NCI-H2029 (cell line): ENCODE results near the gene GRXCR2.
A peak's percentile ranks its signal among the peaks of the same experiment; 100 is the strongest.

ENCODE experiments used
- DNase-seq: peaks from one replicate; lab custom pipeline; 2025; lab: John Stamatoyannopoulos, UW

GRXCR2 gene

GRCh38 chr5:145835848-145836239 is 37.0 kb downstream of the GRXCR2 start:
- no peak for DNase-seq

GRCh38 chr5:145834917-145835847 is 37.6 kb downstream of the GRXCR2 start, which contains the start of gene PRELID2:
Gene PRELID2, minus strand, starts transcription at chr5:145835342. Its CDS starts 91 bp downstream, at chr5:145835251.
- peak; percentile 62 for DNase-seq

- DNase-seq = no peak
Measured at GRCh38 chr5:145834554-145834916, 38.3 kb downstream of the GRXCR2 start.

GRCh38 chr5:145833631-145834200 is 39.1 kb downstream of the GRXCR2 start:
- DNase-seq = no peak

- no peak for DNase-seq
Measured at GRCh38 chr5:145830594-145830993, 42.2 kb downstream of the GRXCR2 start.

- DNase-seq = peak; percentile 36
Measured at GRCh38 chr5:145829708-145830361, 43.0 kb downstream of the GRXCR2 start.

GRCh38 chr5:145826895-145827674 is 45.7 kb downstream of the GRXCR2 start:
- no peak for DNase-seq

- peak; percentile 27 for DNase-seq
Measured at GRCh38 chr5:145825751-145826180, 47.0 kb downstream of the GRXCR2 start.

- no peak for DNase-seq
Measured at GRCh38 chr5:145824040-145824439, 48.8 kb downstream of the GRXCR2 start.

GRCh38 chr5:145818604-145819003 is 54.2 kb downstream of the GRXCR2 start:
- no peak for DNase-seq

GRCh38 chr5:145812877-145813276 is 59.9 kb downstream of the GRXCR2 start:
- DNase-seq = no peak

- DNase-seq = peak; percentile 97
Measured at GRCh38 chr5:145811834-145812625, 60.8 kb downstream of the GRXCR2 start.
